ENCODE data around the gene RASSF5. TPM values are rescaled to one million over a fixed set of nuclear protein-coding genes. Genes with fewer than 3 reads are reported as not detected.

The RASSF5 gene
- total and polyA plus RNA-seq, 9 of the 15 experiments (the other 6 are each of a cell fraction or from before 2014, with no cell fraction given), result 6.1 to 41.0 (median 25.2) TPM

- TF ChIP-seq ZBTB40 (IDR thresholded peaks at IDR 0.05), result peak; percentile 23; the same call in 1 of the 2 replicates
- no peak for TF ChIP-seq ZBTB40 (CRISPR knock-in tag; IDR thresholded peaks at IDR 0.05)
- no peak for TF ChIP-seq ZBTB9 (CRISPR knock-in tag; IDR thresholded peaks at IDR 0.05)
- no peak for TF ChIP-seq ZNF140 (CRISPR knock-in tag; IDR thresholded peaks at IDR 0.05)
- no peak for TF ChIP-seq MITF (IDR thresholded peaks at IDR 0.05)
- TF ChIP-seq GABPB1 (CRISPR knock-in tag; IDR thresholded peaks at IDR 0.05), result no peak
- no peak for TF ChIP-seq SP1 (CRISPR knock-in tag; IDR thresholded peaks at IDR 0.05)
- TF ChIP-seq, protein P1, sequence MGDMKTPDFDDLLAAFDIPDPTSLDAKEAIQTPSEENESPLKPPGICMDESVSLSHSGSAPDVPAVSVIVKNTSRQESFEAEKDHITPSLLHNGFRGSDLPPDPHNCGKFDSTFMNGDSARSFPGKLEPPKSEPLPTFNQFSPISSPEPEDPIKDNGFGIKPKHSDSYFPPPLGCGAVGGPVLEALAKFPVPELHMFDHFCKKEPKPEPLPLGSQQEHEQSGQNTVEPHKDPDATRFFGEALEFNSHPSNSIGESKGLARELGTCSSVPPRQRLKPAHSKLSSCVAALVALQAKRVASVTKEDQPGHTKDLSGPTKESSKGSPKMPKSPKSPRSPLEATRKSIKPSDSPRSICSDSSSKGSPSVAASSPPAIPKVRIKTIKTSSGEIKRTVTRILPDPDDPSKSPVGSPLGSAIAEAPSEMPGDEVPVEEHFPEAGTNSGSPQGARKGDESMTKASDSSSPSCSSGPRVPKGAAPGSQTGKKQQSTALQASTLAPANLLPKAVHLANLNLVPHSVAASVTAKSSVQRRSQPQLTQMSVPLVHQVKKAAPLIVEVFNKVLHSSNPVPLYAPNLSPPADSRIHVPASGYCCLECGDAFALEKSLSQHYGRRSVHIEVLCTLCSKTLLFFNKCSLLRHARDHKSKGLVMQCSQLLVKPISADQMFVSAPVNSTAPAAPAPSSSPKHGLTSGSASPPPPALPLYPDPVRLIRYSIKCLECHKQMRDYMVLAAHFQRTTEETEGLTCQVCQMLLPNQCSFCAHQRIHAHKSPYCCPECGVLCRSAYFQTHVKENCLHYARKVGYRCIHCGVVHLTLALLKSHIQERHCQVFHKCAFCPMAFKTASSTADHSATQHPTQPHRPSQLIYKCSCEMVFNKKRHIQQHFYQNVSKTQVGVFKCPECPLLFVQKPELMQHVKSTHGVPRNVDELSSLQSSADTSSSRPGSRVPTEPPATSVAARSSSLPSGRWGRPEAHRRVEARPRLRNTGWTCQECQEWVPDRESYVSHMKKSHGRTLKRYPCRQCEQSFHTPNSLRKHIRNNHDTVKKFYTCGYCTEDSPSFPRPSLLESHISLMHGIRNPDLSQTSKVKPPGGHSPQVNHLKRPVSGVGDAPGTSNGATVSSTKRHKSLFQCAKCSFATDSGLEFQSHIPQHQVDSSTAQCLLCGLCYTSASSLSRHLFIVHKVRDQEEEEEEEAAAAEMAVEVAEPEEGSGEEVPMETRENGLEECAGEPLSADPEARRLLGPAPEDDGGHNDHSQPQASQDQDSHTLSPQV (IDR thresholded peaks at IDR 0.05), result peak; percentile 91
- no peak for TF ChIP-seq ZNF41 (CRISPR knock-in tag; conservative IDR thresholded peaks at IDR 0.05)
These were observed 127.2 kb downstream of the RASSF5 start (continued) for GRCh38 chr1:206634365-206635079.

Measured in K562 (cell line).